Glutamatergic neuron (in vitro differentiated cells): ENCODE measurements around the gene STX17. TPM values are rescaled to one million over a fixed set of nuclear protein-coding genes. Genes with fewer than 3 reads are reported as not detected.

ENCODE experiments used
- DNase-seq: peaks from one replicate; pipeline ENCODE4 v3.0.0; 2022
- H3K27ac Mint-ChIP-seq: one replicate; pipeline ENCODE4 v1.8.0; 2020; ENCODE audit warnings: mild to moderate bottlenecking, mixed read lengths, inconsistent platforms; ENCODE audit not compliant: unreplicated experiment
- H3K27me3 Mint-ChIP-seq: one replicate; pipeline ENCODE4 v1.8.0; 2020; ENCODE audit warnings: mild to moderate bottlenecking, moderate library complexity, mixed read lengths, inconsistent platforms; ENCODE audit not compliant: unreplicated experiment
- H3K36me3 Mint-ChIP-seq: one replicate; pipeline ENCODE4 v1.8.0; 2020; ENCODE audit warnings: mild to moderate bottlenecking, mixed read lengths, inconsistent platforms; ENCODE audit not compliant: unreplicated experiment
- H3K4me1 Mint-ChIP-seq: one replicate; pipeline ENCODE4 v1.8.0; 2020; ENCODE audit warnings: mild to moderate bottlenecking, low read depth, mixed read lengths, inconsistent platforms; ENCODE audit not compliant: unreplicated experiment
- H3K4me3 Mint-ChIP-seq: one replicate; pipeline ENCODE4 v1.8.0; 2020; ENCODE audit warnings: mild to moderate bottlenecking, mixed read lengths, inconsistent platforms; ENCODE audit not compliant: unreplicated experiment
- H3K9me3 Mint-ChIP-seq: one replicate; pipeline ENCODE4 v1.8.0; 2020; ENCODE audit warnings: mild to moderate bottlenecking, moderate library complexity, mixed read lengths, inconsistent platforms; ENCODE audit not compliant: unreplicated experiment
- CTCF ChIP-seq: fragments of 200-600 bp; sonication (generic); IDR thresholded peaks from one replicate; pipeline ENCODE4 v1.5.0; 2021; ENCODE audit not compliant: partially characterized antibody, unreplicated experiment
- total RNA-seq: library from RNA; stranded (reverse); fragmentation: NEBNext Ultra II Directional; extraction: Animal tissue kit (Norgen Biotek cat#: 25700); gene quantifications from one replicate; pipeline ENCODE4 v1.2.1, GENCODE V29; 2021; ENCODE audit not compliant: unreplicated experiment

STX17 gene
- total RNA-seq, 1 donor from 2014 or later = 14.1 TPM

- Mint-ChIP-seq H3K4me1 (peaks cover 7% of the 10 kb centered on the region), H3K36me3 (no peaks in the 10 kb centered on the region), H3K4me3 (no peak overlapping the region), H3K27me3 (no peaks in the 10 kb centered on the region), H3K9me3 (no peaks in the 10 kb centered on the region), H3K27ac (no peak overlapping the region)
- DNase-seq = no peak
- no peak for TF ChIP-seq CTCF
These were observed 113.1 kb downstream of the STX17 start for GRCh38 chr9:100019541-100019940.

Other genes with a start within 250 kb of the STX17 start
- gene NR4A3, start 84.8 kb upstream of the STX17 start, total RNA-seq = 4.1 TPM
- gene ERP44, start 192.3 kb downstream of the STX17 start, total RNA-seq = 19.3 TPM
- 33.4 TPM for gene INVS, start 192.6 kb downstream of the STX17 start, total RNA-seq